Glomerular visceral epithelial cell (primary cell): ENCODE results near the gene TLNRD1.

ENCODE experiments used
- DNase-seq: peaks from one replicate; pipeline ENCODE4 v3.0.0-alpha.2; 2016; ENCODE audit errors: extremely low spot score

TLNRD1 gene

DNA sequence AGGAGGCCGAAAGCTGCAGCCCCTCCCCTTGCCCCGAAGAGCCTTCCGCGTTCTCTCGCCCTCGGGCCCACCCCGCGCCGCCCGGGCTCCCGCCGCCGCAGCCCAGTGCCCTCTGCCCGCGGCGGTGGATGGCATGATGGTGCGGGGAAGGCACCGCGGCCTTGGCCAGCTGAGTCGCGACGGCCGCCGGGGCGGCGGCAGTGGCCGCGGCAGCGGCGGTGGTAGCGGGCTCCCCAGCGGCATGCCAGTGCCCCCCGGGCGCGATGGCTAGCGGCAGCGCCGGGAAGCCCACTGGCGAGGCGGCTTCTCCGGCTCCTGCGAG, 1.2 kb downstream of the TLNRD1 start:
- DNase-seq: no peak

DNA sequence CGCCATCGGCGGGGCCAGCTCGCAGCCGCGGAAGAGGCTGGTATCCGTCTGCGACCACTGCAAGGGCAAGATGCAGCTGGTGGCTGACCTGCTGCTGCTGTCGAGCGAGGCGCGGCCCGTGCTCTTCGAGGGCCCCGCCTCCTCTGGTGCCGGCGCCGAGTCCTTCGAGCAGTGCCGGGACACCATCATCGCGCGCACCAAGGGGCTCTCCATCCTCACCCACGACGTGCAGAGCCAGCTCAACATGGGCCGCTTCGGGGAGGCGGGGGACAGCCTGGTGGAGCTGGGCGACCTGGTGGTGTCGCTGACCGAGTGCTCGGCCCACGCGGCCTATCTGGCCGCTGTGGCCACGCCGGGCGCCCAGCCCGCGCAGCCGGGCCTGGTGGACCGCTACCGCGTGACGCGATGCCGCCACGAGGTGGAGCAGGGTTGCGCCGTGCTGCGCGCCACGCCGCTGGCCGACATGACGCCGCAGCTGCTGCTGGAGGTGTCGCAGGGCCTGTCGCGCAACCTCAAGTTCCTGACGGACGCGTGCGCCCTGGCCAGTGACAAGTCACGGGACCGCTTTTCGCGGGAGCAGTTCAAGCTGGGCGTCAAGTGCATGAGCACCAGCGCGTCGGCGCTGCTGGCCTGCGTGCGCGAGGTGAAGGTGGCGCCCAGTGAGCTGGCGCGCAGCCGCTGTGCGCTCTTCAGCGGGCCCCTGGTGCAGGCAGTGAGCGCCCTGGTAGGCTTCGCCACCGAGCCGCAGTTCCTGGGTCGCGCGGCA, 1.8 kb downstream of the TLNRD1 start:
- DNase-seq: no peak

DNA sequence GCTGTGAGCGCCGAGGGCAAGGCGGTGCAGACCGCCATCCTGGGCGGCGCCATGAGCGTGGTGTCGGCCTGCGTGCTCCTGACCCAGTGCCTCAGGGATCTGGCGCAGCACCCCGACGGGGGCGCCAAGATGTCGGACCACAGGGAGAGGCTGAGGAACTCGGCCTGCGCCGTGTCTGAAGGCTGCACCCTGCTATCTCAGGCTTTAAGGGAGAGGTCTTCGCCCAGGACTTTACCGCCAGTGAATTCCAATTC, 2.3 kb downstream of the TLNRD1 start:
- no peak for DNase-seq

DNA sequence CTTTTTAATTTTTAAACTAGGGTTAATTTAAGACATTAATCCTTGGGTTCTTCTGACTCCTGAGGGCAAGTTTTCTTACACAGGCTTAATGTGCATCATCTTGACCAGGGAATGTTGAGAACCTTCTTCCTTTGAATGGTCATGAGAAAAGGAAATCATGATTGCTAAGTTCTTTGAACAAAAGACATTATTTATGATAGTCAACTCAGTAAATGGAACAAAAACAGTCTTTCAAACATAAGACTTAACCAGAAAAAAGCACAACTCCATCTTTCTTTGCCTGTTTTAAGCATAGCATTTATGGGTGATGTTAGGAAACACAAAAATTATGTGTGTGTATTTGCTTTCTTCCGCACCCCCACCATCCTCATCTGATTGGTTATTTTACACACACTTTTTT, 5.4 kb downstream of the TLNRD1 start:
- no peak for DNase-seq

DNA sequence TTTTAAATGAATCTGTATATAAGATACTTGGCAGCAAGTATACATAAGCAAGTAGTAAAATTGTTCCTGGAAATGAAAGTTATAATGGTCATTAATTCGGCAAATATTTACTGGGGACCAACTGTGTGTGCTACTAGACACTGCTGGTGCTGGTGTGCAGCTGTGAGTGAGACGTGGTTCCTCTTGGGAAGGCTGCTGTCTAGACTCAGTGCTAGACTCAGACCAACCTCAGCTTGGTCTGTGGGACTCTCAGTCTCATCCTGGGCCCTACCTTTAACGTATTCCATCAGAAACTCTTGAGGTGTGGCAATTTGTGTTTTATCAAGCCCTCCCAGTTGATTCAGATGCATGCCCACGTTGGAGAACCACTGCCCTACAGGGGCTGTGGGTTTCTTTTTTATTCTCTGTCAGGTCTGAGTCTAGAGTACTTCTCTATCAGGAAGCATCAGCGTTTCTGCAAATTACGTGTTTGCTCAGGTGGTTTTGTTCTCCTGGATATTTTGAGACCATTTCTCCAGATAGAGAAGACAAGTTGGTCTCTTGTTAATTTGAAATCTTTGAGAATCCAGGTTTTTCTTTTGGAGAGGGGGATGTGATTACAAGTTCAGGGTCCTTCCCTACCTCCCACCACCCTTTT, 6.8 kb downstream of the TLNRD1 start:
- no peak for DNase-seq

DNA sequence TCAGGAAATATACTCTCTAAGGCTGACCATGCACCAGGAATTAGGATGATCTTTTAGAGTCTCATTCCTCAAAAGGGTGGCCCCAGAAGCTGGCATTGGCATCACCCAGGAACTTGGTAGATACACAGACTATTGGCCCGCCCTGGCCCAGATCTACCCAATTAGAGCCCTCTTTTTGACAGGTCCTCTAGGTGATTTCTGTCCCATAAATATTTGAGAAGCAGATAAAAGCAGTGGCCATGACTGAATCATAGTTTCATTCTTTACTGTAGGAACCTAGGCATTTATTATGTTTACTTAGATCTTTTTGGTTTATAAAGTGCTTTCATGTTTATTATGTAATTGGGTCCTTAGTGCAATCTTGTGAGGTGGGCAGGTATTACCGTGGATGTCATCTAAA, 7.6 kb downstream of the TLNRD1 start:
- no peak for DNase-seq

DNA sequence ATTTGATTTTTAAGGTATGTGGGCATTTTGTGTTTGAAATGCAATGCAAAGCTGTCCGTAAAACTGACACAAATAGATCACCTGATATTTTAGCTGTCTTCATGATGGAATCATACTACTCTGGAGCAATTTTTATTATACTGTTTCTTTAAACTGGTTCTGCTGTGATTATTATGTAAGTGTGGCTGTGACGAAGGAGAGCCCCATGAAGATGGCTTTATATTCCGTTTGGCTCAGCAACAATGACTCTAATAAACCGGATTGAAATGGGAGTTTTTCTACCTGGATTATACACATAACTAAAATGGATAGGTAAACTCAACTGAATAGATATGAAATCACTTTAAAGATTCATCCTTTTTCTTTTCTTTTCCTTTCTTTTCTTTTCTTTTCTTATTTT, 9.4 kb downstream of the TLNRD1 start:
- no peak for DNase-seq

DNA sequence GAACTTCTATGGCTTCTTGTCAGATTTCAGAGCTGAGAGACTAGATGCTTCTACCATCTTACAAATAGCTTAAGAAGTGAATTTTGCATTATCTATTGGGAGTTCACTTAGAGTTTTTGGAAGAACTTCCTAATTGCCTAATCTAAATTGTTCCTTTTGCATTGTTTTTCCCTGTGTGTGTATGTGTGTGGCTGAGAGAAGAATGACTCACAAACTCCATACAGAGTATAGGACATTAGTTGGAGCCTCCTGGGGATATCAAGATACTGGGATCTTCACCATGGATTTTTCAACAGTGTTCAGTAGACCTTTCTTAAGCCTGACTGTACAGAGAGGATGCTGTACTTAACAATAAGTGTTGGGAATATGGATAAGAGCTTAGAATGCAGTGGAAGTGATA, 10.9 kb downstream of the TLNRD1 start:
- no peak for DNase-seq

DNA sequence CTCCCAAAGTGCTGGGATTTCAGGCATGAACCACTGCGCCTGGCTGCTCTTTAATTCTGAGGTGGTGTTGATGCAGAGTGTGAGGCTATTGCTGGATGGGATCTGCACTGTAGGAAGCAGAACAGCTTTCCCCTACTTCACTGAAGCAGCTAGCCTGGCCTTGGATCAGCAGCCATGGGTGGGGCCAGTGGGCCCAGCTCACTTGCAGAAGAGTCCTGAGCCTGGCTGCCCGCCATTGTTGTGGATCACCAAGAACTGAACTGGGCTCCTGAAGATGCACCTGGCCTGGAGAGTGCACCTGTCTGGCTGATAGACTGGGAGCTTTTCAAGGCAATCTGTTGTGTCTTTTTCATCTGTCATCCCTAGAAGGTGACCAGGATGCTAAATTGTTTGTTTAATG, 11.9 kb downstream of the TLNRD1 start:
- DNase-seq: no peak

DNA sequence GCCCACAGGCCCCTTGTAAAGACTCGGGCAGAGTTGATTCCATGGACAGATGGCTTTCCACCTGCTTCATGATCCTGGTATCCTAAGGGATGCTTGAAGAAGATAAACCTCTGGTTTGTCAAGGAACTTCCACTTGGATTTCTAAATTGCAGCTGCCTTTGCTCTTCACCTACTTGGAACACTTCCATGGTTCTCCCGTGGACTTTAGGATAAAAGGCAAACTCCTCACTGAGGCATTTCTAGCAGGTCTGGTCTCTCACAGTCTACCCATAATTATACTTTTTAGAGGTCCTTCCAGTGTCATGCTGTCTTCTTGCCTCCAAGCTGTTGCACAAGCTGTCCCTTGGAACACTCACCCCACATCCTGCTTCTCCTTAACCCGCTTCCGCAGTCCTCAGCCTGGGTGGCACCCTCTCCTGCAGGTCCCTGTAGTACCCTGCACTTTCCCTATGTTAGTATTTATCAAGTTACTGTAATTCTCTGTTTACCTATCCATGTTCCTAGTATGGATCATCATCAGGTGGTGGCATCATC, 12.7 kb downstream of the TLNRD1 start:
- no peak for DNase-seq

DNA sequence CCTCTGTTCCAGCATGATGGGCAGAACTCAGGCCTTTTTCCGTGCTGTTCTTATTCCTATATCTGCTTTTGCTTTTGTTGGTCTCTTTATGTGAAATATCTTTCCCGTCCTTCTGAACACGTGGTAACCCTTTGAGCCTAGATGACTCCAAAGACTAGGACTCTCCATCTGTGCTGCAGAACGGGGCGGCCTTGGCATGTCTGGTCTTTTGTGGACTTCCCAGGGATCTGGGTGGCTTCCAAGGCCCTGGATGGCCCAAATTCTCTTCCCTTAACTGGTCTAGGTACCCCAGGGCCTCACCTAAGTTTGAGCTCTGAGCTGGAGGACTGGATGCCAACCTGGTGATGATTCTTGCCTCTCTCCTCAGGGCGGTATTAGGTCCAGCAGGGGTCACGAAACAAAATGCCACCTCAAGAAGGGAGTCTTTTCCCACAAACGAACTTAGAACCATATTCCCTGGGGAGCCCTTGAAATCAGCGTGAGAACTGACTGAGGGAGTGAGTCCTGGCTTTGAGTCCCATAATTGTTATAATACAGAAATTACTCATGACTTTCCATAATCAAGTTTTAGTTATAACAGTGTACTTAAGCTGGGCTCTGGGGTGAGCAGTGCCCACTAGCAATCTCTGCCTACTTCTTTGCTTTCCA, 13.8 kb downstream of the TLNRD1 start:
- no peak for DNase-seq

DNA sequence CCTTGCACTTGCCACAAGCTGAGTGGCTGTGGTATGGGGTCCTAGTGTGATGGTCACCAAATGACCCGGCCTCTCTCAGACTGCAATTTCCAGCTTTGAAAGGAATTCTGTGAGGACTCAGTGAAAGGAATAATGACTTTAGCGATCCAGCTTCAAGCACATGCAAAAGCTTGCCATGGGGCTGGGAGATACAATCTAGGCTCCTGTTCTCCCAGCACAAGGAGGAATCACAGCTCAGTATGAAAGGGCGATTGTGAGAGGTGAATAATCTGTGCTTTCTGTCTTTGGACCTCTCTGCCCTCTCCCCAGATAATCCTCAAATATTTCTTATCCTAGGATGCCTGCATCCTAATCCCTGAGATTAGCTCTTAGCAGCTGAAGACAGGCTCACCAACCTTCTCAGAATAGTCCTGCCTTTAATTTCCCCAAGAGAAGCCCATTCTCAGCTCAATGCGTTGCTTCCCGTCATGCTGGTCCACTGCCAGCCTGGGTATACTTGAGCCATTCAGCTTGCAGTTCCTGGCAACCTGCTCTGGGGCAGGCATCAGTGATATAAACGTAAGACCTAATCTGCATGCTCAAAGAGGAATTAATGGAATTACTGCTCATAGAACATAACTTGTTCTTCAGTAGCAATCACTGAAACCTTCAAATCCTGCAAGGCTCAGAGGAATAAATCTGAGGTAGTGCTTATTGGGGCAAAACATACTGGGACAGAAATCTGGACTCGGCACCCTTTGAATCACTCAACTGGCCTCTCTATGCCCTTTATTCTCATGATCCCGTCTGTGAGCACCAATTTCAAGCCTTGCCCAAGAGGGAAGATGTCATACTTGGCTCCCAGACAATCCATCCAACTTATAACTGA, 15.1 kb downstream of the TLNRD1 start:
- DNase-seq: no peak

DNA sequence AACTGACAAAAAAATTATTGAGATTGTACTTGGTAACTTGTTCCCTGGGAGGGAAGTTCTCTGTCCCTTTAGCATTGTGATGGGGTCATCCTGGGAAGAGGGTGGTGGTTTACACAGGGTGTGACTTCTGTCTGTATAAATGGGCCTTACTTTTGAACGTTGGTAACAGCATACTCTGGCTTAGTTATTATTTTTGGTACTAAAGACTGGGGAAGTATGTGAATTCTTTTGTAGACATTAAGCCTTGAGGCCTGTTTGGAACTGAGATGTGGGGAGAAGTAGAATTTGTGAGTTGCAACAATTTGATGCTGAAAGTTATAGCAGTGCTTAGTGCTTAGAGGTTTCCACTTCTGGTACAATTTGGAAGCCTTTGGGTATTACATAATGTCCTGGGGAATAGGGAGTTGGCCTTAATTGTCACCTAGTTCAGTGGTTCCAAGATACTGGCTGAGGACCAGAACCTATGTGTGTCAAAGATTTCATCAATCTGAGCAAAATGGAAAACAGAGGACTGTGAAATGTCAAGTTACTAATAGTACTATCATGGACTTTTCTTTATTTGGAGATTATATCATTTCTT, 15.9 kb downstream of the TLNRD1 start:
- DNase-seq: no peak

DNA sequence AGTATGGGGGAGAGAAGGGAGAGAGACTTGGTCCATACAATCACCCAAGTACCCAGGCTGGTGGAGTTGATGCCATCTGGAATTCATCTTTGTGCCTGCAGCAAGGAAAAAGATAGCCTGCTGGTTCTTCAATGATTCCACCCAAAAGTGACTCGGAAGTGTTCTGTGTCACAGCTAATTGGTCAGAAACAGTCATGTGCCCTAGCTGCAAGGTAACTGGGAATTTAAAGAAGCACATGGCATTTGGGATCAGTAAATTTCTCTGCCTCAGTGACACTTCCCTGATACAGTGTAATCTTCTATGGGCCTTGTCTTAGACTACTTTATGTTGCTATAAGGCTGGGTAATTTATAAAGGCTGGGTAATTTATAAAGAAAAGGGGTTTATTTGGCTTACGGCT, 17.5 kb downstream of the TLNRD1 start:
- no peak for DNase-seq

DNA sequence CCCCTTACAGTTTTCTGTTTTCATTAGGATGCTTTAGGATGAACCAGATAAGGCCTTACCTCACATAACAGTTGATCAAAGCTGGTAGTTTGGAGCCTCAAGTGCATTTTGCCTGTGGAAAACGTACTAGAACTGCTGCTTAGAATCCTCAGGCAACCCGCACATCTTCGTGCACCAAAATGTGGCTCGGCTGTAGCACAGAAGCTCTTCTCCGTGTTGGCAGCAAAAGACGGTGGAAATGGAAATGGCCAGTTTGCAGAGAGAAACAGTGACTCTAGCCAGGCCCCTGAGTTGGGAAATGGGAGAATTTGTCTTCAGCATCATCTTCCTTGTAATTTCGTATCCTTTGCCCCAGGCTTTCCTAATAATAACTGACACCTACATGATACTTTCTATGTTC, 20.6 kb downstream of the TLNRD1 start:
- DNase-seq: no peak

DNA sequence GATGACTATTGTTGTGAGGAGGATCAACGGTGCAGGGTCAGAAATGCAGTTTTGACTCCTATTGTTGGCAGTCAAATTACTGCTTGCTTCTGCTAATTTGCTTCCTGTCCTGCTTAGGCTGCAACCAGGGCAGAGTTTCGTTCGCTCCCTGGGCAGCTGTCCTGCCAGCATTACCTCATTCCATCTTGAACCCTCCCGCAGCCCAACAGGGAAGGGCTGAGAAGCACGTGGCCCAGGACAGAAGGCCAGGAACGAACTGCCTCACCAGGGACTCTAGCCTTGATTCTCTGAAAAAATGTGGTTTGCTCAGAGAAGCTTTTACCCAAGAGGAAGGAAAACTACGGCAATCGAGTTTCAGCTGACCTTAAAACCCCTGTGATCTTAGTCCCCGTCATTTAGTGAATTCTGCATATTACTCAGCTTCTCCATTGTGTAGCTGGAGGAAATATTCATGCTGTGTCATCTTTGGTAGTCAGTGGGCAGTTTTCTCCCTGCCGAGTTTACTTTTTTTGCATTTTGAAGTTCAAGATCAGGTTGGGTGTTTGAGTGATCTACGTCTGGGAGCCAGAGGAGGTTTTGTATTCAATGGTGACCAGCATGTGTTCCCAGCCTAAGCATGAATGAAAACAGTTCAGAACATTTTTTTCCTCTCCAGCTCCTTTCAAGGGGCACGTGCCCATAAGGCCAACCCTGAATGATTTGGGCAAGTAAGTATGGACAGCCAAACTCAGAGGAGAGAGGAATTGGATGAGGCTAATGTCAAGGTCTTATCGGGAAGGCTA, 23.0 kb downstream of the TLNRD1 start:
- DNase-seq: peak; percentile 18

DNA sequence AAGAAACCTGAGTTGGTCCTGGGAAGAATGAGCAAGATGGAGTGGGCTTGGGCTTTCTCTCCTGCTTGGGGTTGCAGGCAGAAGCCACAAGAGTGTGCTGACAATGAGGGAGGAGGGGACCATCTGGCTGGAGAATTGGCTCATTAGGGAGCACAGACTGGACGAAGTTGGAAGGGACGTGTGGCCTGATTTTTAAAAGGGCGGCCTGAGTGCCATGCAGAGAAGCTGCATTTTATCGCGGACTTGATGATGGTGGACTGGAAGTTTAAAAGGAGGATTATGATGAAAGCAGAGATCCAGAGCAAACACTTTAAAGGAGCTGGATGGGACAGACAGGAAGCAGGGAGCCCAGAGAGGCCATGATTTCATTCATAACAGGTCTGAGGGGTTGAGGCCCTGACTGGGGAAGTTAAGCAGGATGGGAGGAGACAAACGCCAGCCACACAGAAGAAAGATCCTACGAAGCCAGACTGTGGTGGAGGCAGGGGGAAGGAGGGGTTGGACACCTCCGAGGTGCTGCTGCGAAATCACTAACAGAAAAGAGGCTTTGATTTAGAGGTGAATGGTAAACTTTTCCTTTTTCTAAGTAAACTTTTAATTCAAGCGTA, 23.6 kb downstream of the TLNRD1 start:
- DNase-seq: no peak

DNA sequence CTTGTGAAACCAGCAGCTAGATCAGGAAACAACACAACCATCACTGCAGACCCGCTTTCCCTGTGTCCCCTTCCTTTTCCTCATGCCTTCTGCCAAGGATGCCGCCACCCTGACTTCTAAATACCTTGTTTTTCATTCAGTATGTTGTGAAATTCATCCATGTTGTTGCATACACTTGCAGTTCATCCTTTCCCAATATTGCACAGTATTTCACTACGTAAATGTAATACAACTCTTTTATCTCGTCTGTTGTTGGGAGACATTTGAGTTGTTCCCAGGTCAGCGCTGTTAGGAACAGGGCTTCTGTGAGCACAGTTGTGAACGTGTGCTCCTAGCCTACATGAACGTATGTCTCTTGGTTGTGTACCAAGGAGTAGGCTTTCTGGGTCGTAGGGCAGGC, 24.2 kb downstream of the TLNRD1 start:
- no peak for DNase-seq

DNA sequence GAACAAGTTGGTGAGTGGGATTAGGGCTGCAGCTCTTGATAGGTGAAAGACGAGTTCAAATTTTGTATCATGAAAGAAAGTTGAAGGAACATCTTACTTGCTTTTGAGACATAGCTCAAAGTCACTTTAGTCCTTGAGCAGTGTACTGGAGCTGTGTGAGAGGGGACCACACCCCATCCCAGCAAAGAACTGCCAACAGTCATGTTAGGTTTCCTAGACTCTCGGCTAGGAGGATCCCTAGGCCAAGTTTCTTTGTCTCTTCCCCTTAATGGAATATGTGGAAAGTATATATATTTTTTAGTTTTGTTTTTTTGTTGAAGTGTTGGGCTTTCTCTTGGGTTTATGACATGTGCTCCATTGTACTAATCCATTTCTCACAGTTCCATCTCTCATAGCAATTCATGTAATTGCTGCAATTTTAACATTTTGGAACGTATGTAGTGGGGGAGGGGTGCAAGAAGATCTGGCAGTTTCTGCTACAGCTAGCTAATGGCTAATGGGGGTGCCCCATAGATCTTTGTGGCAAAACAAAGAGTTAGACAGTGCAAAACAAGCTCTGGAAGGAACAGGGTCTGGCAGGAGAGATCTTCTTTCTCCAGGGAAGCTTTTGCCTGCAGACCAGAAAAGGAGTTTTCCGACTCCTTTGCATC, 25.1 kb downstream of the TLNRD1 start:
- no peak for DNase-seq

DNA sequence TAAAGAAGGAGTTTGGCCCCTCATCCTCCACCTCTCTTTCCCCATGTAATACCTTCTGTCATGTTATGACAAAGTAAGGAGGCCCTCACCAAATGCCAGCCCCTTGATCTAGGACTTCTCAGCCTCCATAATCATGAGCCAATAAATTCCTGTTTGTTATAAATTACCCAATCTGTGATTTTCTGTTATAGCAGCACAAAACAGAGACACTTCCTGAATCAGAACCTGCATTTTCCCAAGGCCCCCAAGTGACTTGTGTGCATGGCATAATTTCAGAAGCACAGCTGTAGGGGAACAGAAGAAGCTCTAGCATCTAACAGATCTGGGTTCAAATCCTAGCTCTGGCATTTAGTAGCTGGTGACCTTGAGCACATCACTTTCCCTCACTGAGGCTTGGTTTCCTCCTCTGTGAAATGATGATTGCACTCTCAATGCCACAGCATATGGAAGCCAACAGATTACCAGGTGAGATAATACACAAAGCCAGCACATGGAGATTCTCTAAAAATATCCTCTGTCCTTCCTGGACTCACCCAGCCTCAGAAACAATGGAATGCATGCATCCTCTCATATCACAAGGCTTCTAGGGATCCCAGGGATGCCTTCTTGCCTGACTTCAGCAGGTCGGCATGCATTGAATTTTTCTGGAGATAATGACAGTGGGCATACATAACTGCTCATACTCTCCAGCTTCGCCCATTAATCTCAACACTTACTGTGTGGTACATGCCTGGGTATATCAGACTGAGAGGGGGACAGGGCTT, 26.3 kb downstream of the TLNRD1 start:
- DNase-seq: no peak
